T-helper 9 cell (primary cell): Measurements from ENCODE around the gene OCRL.

Experiments used
- DNase-seq: peaks from one replicate; pipeline ENCODE4 v3.0.0-alpha.2; 2020

Gene OCRL

DNA sequence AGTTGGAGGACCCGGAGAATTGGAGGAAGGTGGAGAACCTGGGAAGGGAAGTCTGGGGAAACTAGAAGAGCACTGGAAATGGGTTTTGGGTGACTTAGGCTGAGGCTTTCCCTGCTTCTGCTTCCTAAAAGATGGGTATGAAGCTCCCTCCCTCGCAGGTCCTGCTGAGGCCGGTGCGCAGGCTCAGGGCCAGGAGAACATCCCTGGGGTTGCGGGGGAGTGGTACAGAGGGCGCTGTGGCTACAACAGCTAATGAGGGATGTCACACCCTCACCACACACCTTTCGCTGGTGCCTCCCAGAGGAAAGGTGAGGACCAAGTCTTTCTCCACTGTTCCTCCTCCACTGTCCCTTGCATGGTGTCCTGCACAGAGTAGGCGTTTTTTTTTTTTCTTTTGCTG lies 98.9 kb downstream of the OCRL start:
- no peak for DNase-seq

GRCh38 chrX:129640737-129641136 lies 100.7 kb downstream of the OCRL start:
- no peak for DNase-seq

GRCh38 chrX:129641469-129641868 lies 101.4 kb downstream of the OCRL start:
- DNase-seq = no peak

DNA sequence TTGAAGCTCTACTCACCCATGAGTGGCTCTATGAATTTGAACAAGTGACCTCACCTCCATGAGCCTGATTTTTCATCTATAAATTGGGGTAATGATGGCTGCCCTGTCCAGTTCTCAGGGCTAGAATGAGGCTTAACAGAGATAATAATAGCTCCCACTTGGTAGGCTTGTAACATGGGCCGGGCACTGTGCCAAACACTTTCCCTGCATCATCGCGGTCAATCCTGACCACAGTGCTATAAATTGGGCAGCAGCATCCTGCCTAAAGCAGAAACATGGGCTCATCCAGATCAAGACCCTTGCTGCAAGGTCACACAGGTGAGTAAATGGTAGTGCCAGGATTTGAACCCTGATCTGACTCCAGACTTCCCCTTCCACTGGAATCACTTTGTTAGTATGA lies 101.9 kb downstream of the OCRL start:
- DNase-seq = no peak
